C4-2B (cell line): ENCODE data around the gene SLCO4A1.

ENCODE experiments used
- ZFX ChIP-seq: fragments of 450-650 bp; IDR thresholded peaks from 2 replicates; pipeline ENCODE4 v1.6.1; 2017
- TF ChIP-seq, protein P1 (sequence below): fragments of 450-650 bp; conservative IDR thresholded peaks from 2 replicates; pipeline ENCODE4 v1.5.1; 2017; ENCODE audit warnings: mild to moderate bottlenecking

GRCh38 chr20:62647521-62648317 is 5.4 kb downstream of the SLCO4A1 start:
- TF ChIP-seq, protein P1, sequence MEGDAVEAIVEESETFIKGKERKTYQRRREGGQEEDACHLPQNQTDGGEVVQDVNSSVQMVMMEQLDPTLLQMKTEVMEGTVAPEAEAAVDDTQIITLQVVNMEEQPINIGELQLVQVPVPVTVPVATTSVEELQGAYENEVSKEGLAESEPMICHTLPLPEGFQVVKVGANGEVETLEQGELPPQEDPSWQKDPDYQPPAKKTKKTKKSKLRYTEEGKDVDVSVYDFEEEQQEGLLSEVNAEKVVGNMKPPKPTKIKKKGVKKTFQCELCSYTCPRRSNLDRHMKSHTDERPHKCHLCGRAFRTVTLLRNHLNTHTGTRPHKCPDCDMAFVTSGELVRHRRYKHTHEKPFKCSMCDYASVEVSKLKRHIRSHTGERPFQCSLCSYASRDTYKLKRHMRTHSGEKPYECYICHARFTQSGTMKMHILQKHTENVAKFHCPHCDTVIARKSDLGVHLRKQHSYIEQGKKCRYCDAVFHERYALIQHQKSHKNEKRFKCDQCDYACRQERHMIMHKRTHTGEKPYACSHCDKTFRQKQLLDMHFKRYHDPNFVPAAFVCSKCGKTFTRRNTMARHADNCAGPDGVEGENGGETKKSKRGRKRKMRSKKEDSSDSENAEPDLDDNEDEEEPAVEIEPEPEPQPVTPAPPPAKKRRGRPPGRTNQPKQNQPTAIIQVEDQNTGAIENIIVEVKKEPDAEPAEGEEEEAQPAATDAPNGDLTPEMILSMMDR = no peak
- TF ChIP-seq ZFX = no peak
